SK-N-MC (cell line): ENCODE data around the gene MCOLN1.
A peak's percentile ranks its signal among the peaks of the same experiment; 100 is the strongest.

ENCODE experiments used
- DNase-seq: peaks from one replicate; pipeline ENCODE4 v3.0.0-alpha.2; 2011; ENCODE audit warnings: low read depth, low spot score
- H3K27ac ChIP-seq: fragments of 200-600 bp; sonication (generic); 2 replicates; pipeline ENCODE4 v1.5.1; 2016; ENCODE audit warnings: mixed run types
- H3K36me3 ChIP-seq: fragments of 200-600 bp; sonication (generic); 2 replicates; pipeline ENCODE4 v1.6.1; 2017; ENCODE audit warnings: antibody characterized with exemption, low read length, mixed read lengths; ENCODE audit not compliant: insufficient read depth
- H3K4me3 ChIP-seq: fragments of 200-600 bp; sonication (generic); 2 replicates; pipeline ENCODE4 v1.5.1; 2016
- H3K9ac ChIP-seq: fragments of 200-600 bp; sonication (generic); 2 replicates; pipeline ENCODE4 v1.8.0; 2017; ENCODE audit warnings: mixed run types, mixed read lengths; ENCODE audit not compliant: insufficient read length
- H3K9me3 ChIP-seq: fragments of 200-600 bp; sonication (generic); 2 replicates; pipeline ENCODE4 v1.6.1; 2017; ENCODE audit warnings: low read depth, mild to moderate bottlenecking, antibody characterized with exemption, low read length, moderate library complexity, mixed read lengths
- EZH2 ChIP-seq: fragments of 200-600 bp; sonication (generic); IDR thresholded peaks from one replicate; pipeline ENCODE4 v1.6.1; 2017; ENCODE audit warnings: antibody characterized with exemption
- FOXP2 ChIP-seq: optimal IDR thresholded peaks from 2 replicates; pipeline ENCODE3; 2011; ENCODE audit warnings: mild to moderate bottlenecking, moderate library complexity; ENCODE audit not compliant: insufficient read depth; ENCODE audit errors: extremely low read length, control extremely low read depth
- POLR2AphosphoS5 ChIP-seq: IDR thresholded peaks from 2 replicates; pipeline ENCODE4 v1.6.1; 2012; ENCODE audit warnings: mild to moderate bottlenecking, low read depth, low read length, borderline replicate concordance

Gene MCOLN1

GRCh38 chr19:7516878-7517277 lies 5.5 kb upstream of the MCOLN1 start:
- TF ChIP-seq POLR2AphosphoS5 = no peak
- no peak for TF ChIP-seq FOXP2
- H3K36me3 ChIP-seq = no peaks in the 10 kb centered on the region
- no peak for DNase-seq

GRCh38 chr19:7519361-7520130 lies 2.9 kb upstream of the MCOLN1 start:
- Histone ChIP-seq H3K27ac (no peak overlapping the region), H3K36me3 (no peaks in the 10 kb centered on the region), H3K4me3 (no peak overlapping the region), H3K9ac (no peak overlapping the region), H3K9me3 (no peaks in the 10 kb centered on the region)
- no peak for DNase-seq
- no peak for TF ChIP-seq FOXP2
- TF ChIP-seq POLR2AphosphoS5 = no peak
- TF ChIP-seq EZH2 = no peak

More at GRCh38 chr19:7516878-7517277, 5.5 kb upstream of the MCOLN1 start:
- Histone ChIP-seq H3K9me3 (no peaks in the 10 kb centered on the region), H3K9ac (peak overlapping the region; percentile 94), H3K27ac (no peak overlapping the region), H3K4me3 (peak overlapping the region; percentile 82)

GRCh38 chr19:7520131-7521051 lies 2.0 kb upstream of the MCOLN1 start:
- H3K36me3 ChIP-seq = no peaks in the 10 kb centered on the region
- no peaks in the 10 kb centered on the region for H3K9me3 ChIP-seq
- TF ChIP-seq FOXP2 = no peak
- no peak for TF ChIP-seq EZH2
- no peak for TF ChIP-seq POLR2AphosphoS5
- no peak overlapping the region for H3K27ac ChIP-seq
- no peak overlapping the region for H3K4me3 ChIP-seq
- no peak overlapping the region for H3K9ac ChIP-seq
- no peak for DNase-seq

DNA sequence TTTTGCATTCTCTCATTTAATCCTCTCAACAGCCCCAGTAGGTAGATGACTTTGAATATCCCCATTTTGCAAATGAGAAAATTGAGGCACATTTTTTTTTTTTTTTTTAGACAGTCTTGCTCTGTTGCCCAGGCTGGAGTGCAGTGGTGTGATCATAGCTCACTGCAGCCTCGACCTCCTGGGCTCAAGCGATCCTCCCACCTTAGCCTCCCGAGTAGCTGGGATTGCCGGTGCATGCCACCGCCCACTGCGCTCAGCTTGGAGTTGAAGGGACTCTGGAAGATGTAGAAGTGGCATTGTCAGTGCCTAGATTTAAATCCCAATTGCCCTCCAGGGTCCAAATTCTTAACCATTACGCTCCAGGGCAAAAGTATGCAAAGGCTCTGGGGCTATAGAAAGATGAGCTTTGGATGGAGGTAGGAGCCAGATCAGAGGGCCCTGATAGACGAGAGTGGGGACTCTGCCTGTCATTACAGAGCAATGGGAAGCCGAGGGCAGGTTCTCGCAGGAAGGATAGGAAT lies 813 bp upstream of the MCOLN1 start:
- 0 out of 2 replicates have a peak overlapping the region, but pooled peaks have one; percentile 10 for H3K27ac ChIP-seq
- H3K9me3 ChIP-seq = no peaks in the 10 kb centered on the region
- peak overlapping the region; percentile 82 for H3K4me3 ChIP-seq
- TF ChIP-seq FOXP2 = no peak
- TF ChIP-seq EZH2 = no peak
- no peak for TF ChIP-seq POLR2AphosphoS5
- no peaks in the 10 kb centered on the region for H3K36me3 ChIP-seq
- peak overlapping the region; percentile 58 for H3K9ac ChIP-seq
- no peak for DNase-seq

DNA sequence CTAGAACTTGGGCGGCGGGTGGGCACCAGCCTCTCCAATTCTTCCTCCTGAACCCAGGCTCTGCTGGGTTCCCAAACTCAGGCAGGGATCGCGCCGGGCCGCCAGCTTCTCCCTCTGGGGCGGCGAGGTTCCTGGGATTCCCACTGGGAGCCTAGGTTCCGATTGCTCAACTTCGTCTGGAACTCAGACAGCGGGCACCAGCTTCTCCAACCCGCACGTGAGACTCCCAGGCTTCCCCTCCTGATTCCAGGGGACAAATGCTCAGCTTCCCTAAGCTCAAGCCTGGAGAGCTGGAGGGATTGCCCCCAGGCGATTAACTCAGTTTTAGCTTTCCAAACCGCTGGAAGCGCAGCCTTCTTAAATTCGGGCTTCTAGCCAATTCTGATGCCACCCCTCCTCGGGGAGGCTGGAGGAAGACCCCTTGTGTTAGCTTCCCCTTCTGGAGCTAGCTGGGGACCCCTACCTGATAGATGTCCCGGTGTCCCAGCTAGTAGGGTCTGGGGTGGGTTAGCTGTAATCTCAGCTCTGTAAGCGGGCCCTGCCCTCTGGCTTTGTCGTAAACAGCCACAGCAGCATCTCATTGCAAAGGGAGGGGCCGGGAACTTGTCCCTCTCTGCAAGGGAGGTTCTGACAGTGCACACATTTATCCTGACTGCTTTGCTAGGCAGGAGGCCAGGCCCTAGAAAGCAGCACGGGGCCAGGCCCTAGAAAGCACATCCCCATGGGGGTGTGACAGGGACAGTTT lies 671 bp downstream of the MCOLN1 start:
- Histone ChIP-seq H3K9me3 (no peaks in the 10 kb centered on the region), H3K27ac (no peak overlapping the region)

GRCh38 chr19:7524523-7524922 lies 2.1 kb downstream of the MCOLN1 start:
- Histone ChIP-seq H3K4me3 (no peak overlapping the region), H3K27ac (no peak overlapping the region), H3K9ac (no peak overlapping the region), H3K9me3 (no peaks in the 10 kb centered on the region), H3K36me3 (no peaks in the 10 kb centered on the region)
- no peak for TF ChIP-seq POLR2AphosphoS5
- TF ChIP-seq EZH2 = no peak
- TF ChIP-seq FOXP2 = no peak
- DNase-seq = no peak

More for the DNA sequence above, 671 bp downstream of the MCOLN1 start:
- Histone ChIP-seq H3K9ac (peak overlapping the region; percentile 79), H3K4me3 (peak overlapping the region; percentile 82), H3K36me3 (no peaks in the 10 kb centered on the region)
- no peak for TF ChIP-seq POLR2AphosphoS5
- no peak for TF ChIP-seq EZH2
- TF ChIP-seq FOXP2 = no peak
- no peak for DNase-seq

- H3K9ac ChIP-seq = no peak overlapping the region
- no peaks in the 10 kb centered on the region for H3K9me3 ChIP-seq
- DNase-seq = no peak
- H3K36me3 ChIP-seq = no peaks in the 10 kb centered on the region; the same call in 1 of the 2 replicates
- no peak overlapping the region for H3K27ac ChIP-seq
- H3K4me3 ChIP-seq = no peak overlapping the region
- no peak for TF ChIP-seq EZH2
- no peak for TF ChIP-seq FOXP2
- TF ChIP-seq POLR2AphosphoS5 = no peak
Observed at GRCh38 chr19:7524992-7525739, 2.7 kb downstream of the MCOLN1 start.
